HG03066 (cell line): ENCODE measurements around the gene TFF1.

Source experiments
- ATAC-seq: cut with Tn5 transposase; IDR thresholded peaks from one replicate; pipeline ENCODE4 v1.9.1; 2021; ENCODE audit warnings: low read depth; ENCODE audit not compliant: unreplicated experiment

Gene TFF1

DNA sequence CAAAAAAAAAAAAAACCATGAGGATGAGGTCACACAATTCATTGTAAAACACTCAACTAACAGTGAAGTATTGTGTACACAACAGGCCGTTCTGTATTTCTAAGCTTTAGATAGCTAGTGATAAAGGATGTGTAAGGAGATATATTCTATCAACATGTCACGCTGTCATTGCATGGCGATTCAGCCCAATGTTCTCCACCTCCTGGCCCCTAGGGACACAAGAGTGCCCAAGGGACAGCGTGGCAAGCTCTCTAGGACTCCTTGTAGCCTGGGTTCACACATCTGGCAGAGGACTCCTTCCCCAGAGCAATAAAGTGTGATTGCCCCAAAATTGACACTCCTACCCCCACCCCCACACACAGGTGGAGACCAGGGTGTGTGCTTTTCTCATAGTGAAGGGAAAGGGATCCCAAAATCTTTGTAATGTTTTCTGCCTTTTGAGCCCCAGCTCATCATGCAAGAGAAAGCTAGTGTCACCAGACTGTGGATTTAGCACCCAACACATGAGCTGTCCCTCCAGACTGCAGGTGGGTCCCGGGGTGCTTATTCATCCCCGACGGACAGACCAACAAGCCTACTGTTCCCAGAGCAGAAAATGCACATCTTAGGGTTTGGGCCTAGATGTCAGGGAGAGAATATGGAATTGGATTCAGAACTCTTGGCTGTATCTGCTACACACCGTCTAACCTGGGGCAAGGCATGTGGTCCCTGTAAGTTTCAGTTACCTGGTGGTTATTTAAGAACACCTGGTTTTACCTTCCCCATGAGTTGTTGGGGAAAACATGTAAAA lies 18.0 kb upstream of the TFF1 start:
- no peak for ATAC-seq

DNA sequence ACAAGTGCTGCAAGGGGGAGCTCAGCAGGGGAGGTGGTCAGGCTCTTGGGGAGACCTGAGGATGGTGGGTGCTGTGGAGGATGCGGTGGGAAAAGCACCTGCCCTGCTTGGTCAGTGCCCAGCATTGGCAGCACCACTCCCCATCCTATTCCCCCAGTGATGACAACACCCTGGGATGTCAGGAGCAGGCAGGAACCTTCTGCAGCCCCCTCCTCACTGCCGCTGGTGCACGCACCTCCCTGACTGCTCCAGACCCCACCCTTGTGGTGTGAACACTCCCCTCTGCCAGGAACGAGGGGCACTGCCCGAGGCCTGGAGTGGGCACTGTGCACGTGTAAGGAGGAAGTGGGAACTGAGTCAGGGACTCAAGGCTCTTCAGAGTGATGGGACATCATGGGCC lies 17.0 kb upstream of the TFF1 start:
- no peak for ATAC-seq

DNA sequence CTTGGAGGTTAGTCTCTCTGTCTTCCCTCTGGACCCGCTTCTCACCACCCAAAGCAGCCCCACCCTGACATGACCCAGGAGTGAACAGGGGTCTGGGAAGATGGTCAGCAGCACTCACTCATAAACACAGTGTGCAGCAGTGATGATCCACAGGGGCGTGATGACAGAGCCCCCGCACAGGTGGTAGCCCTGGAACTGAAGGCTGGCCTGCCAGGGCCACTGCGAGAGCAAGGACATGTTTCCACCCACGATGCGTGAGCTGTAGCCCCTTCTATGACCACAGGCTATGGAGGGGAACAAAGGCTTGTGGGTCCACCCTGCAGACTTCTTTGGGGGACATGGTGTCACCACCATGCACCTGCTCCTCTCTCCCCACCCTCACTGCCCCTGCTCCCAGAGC lies 16.6 kb upstream of the TFF1 start:
- no peak for ATAC-seq

DNA sequence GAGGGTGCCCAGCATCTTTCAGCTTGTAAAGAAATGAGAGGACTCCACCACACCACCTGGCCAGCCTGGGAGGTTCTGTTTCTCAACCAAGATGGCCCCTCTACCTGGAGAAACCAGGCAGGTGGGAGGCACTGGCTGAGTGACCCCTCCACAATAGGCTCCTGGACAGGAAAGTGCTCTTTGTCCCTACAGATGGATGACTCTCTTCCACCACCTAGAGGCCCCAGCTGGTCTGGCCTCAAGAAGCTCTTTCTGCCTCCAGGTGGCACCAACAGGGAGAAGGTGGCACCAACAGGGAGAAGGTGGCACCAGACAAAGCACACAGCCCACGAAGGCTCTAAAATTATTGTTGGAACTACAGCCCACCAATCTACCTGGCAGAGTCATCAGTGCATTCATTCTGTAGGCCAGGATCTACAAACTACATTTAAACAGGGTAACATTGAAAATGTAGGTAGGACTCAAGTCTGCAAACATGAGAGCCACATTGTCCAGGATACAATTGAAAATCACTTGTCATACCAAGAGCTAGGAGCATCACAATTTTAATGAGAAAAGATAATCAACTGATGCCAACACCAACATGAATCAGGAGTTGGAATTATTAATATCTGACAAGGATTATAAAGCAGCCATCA lies 15.1 kb upstream of the TFF1 start:
- ATAC-seq, result no peak

DNA sequence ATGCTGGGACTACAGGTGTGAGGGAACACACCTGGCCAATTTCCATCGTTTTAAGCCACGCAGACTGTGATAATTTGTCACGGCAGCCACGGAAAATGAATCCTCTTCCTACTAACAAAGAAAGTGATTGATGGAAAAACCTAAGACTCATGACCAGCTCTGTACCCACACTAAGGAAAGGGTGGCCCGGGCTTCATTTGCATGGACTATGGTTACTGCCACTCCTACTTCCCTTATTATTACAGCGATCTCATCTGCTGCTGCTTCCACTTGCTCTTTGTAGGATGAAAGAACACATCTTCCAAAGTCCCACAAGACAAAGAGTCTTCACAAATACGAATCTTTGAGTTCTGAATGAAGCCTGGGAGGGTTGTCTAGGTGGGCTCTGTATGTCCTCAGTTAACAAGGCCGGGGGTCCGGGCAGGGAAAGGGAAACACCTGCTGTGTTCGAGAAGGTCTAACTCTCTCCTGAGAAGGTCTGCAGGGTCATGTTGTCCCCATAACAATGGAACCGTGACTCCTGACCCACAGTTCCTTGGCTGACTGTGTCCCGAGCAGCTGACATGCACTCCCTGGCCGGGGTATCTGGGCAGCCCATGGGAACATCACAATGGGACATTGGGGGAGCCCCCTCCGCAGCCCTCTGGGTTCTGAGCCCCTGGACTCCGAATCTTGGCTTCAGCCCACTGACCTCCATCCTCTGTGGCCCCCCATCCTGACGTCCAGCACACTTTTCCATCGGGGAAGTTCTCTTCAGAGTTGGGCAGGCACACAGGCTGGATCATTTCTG lies 13.3 kb upstream of the TFF1 start:
- ATAC-seq, result no peak

DNA sequence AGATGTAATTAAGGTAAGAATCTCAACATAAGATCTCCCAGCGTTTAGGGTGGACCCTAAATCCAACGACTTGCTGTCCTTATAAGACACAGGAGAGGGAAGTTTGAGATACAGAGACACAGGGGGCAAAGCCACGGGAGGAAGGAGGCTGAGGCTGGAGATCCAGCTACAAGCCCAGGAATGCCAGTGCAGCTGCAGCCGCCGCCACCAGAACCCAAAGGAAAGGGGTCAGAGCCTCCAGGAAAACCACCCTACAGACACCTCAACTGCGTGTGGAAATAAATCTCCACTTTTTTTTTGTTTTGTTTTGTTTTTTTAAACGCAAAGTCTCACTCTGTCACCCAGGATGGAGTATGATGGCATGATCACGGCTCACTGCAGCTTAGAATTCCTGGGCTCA lies 12.1 kb upstream of the TFF1 start:
- no peak for ATAC-seq

DNA sequence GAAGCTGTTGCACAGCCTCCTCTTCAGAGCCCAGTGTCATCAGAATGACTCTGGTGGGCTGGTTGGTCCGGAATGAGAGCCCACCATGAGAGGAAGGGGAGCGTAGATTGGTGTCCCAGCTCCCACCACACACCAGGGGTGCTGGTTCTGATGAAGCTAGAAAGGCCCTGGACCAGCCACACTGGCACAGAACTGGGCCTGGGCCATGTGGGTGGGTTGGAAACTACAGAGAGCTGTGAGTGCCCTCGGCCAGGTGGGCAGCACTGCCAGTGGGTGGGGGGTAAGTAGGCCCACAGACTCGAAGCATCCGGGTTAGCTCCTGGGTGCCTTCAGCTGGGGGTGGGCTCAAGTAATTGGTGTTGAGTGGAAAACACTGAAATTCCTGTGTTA lies 11.6 kb upstream of the TFF1 start:
- no peak for ATAC-seq

DNA sequence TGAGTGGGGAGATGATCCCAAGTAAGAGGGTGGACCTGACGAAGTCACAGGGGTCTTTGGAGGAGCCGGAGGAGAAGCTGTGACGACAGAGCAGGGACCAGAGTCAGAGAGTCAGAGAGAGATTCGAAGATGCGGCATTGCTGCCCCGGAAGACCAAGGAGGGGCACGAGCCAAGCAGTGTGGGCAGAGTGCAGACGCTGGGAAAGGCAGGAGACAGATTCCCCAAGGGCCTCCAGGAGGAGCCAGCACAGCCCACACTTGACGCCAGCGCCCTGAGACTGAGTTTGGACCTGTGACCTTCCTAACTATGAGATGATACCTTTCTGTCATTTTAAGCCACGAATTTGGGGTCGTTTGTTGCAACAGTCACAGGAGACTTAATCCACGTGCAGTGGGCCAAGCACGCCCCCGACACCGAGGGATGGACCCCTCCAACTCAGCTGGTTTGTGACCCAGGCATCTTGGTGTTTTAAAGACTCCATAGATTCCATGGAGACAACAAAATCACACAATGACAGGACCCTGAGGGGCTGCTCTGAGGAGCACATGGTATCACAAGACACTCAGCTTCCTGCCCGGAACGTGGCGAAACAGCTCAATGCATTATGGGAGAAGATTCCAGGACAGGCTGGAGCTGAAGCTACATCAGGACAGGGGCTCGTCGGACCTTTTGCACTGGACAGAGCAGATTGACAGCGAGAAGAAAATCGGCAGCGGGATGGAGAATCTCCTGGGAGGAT lies 11.0 kb upstream of the TFF1 start:
- no peak for ATAC-seq

DNA sequence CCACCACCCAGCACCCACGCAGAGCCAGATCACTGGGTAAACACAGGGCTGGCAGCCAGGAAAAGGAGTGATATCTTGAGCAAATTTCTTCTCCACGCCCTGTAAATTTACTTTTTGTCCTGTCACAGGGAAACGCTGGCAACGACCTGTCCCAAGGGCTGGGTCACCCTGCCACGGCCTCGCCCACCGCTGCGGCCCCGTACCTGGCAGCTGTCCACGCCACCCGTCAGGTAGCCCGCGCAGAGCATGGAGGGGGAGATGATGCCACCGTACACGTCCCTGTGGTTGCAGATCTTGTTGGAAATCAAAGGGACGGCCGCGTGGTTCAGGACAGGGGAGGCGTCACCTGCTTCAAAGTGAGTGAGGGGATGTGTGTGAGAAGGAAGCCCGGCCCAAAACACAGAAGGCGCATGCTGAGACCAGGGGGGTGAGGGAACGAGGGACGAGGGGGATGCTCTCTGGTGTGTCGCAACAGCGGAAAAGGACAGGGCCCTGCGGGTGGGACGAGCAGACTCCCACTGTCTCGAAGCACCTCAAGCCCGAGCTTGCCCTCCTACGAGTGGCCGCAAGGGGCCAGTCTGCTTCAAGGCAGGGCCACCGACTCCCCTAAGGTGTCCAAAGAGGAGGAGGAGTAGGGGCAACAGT lies 10.1 kb upstream of the TFF1 start:
- no peak for ATAC-seq

DNA sequence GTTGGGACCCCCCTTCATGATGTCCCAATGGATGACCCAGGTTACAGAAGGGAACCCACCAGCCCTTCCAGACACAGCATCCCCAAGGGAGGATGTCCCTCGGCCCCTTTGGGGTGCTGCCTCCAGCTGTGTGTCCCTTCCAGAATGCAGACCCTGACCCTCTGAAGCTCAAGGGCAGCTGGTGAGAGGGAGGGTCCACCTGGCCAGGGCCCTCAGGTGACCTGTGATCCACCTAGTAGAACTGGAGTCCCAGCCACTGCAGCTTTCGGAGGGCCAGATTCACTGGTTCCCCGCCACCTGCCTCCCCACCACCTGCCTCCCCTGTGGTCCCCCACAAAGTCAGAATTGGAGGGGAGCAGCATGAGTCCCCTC lies 9.6 kb upstream of the TFF1 start:
- ATAC-seq, result no peak

DNA sequence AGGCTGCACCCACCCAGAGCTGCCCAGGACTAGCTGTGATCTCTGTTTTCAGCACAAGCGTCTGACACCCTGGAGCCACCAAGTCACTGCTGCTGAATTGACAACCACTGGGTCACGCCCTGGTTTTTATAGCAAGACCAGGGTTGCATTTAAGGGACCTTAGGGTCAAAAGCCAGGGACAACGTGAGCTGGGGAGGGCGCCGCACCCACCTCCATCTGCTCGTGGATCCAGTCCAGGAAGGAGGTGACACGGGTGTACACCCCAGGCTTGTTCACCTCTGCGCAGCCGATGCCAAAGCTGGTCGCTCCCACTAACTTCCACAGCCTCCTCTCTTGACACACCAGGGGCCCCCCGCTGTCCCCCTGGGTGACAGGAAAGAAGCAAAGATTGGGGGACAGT lies 9.2 kb upstream of the TFF1 start:
- no peak for ATAC-seq

DNA sequence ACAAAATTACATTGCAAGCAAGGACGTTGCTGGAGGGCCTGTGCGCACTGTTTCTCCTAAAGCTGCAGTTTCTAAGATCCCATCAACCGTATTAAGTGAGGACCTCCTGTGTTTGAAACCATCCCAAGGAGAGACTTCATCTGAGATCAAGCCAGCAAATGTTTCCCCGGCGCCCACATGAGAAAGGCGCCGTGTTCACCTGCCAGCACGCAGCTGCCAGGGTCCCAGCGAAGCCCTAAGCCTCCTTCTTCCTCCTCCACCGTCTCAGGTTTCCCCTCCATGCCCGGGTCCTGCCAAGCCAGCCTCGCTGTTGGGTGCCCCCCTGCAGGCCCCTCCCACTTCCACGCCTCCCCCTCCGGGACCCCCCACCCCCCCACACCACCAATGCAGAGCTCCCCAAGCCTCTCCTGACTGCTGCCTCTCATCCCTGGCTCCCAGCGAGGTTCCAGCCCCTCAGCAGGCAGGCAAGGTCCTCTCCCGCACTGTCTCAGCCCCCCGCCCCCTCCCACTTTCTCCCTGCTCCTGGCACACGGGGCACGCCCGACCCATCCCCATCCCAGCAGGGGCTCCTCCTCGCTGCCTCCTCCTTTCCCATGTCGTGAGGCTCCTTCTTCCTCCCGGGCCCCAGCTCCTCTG lies 8.6 kb upstream of the TFF1 start:
- ATAC-seq, result no peak

DNA sequence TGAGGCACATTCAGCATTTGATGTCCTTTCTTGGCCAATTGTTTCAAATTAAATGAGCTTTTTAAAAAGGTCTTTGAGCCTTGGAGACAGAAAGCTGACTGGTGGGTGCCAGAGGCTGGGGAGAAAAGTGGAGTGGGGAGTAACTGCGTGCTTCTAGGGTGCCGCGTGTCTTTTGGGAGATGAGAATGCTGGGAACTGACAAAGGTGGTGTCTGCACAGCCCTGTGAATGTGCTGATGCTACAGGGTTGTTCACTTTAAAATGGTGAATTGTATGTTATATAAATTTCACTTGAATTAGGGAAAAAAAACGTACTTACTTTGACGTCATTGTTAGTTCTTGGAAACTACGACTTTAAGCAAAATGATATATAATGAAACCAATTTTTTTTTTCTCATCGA lies 8.1 kb upstream of the TFF1 start:
- ATAC-seq, result no peak

DNA sequence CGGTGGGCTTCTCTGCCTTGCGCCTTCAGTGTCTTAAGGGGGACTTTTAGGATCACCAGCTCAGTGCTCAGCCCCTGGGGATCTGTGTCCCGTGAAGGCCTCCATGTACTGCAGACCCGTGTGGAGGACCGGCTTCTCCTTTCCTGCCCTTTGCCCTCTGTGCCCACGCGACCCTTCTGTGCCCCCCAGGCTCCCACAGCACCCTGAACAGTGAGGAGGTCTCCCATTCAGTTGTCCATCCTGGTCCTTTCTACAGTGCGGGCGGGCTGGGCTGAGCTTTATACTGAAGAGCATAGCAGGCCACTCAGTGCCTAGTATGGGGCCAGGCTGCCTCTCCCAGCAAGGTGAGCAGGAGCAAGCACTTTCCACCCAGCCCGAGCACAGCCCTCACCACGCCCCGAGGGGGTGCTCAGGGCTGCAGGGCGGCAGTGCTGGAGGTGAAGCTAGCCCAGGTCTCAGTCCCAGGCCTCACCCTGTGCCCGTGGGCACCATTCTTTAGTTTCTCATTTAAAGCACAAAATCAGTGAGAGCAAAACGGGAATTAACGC lies 7.6 kb upstream of the TFF1 start:
- no peak for ATAC-seq

DNA sequence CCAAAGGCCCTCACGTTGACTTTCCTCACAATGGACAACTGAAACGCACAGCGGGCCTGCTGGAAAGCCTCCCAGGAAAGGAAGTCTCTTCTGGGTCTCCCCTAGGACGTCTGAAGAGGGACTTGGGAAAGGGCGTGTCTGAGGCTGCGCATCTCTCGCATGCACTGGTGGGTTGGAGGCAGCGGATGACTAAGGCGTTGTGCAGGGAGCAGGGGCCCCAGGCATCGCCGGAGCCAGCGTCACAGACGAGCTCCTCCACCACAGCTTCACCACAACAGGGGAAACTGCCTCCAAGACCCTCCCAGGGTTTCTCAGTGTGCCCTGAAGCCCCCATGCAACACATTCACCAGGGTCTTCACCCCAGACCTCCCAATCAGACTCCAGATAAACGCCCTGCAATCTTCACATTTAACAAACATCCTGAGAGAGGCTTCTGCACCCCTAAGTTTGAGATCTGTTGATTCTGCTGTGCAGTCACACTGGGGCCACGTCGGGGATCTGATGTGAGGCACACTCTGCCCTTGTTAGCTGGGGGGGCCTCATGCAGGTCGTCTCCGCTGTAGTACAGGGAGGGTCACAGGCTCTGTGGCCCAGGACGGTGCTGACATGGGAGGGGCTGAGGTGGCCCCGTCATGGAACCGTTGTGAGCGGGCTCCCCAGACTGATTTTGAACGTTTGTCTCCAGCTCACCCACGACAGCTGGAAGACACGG lies 7.0 kb upstream of the TFF1 start:
- no peak for ATAC-seq

DNA sequence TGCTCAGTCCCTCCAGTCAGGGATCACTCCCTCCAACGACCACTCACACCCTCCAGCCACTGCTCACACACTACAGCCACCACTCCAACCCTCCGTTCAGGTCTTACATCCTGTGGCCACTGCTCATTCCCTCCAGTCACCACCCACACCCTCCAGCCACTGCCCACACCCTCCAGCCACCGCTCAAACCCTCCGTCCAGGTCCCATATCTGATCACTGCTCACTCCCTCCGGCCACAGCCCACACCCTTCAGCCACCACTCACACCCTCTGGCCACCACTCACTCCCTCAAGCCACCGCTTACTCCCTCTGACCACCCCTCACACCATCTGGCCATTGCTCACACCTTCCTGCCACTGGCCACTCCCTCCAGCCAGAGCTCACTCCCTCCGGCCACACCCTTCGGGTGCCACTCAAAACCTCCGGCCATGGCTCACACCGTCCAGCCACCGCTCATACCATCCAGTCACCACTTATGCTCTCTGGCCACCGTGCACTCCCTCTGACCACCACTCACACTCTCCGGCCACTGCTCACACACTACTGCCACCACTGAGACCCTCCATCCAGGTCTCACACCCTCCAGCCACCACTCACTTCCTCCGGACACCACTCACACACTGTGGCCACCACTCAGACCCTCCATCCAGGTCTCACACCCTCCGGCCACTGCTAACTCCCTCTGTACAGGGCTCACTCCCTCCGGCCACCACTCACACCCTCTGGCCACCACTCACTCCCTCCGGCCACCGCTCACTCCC lies 4.7 kb upstream of the TFF1 start:
- no peak for ATAC-seq

DNA sequence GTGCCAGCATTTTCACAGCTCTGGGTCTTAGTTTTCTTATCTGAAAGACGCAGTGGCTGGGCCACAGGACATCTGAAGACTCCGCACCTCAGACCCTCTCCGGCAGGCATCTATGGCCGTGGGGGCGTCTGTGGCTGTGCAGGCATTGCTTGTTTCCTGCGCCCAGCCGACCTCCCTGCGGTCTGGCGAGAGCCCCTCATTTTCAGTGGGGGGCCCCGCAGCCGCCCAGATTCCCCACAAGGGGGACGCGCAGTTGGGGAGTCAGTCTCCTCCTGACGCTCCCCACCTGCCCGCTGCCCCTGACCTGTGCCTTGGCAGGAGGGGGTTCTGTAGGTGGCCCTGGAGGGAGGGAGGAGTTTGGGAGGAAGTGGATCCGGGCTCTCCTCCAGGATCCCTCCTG lies 3.5 kb upstream of the TFF1 start:
- no peak for ATAC-seq

DNA sequence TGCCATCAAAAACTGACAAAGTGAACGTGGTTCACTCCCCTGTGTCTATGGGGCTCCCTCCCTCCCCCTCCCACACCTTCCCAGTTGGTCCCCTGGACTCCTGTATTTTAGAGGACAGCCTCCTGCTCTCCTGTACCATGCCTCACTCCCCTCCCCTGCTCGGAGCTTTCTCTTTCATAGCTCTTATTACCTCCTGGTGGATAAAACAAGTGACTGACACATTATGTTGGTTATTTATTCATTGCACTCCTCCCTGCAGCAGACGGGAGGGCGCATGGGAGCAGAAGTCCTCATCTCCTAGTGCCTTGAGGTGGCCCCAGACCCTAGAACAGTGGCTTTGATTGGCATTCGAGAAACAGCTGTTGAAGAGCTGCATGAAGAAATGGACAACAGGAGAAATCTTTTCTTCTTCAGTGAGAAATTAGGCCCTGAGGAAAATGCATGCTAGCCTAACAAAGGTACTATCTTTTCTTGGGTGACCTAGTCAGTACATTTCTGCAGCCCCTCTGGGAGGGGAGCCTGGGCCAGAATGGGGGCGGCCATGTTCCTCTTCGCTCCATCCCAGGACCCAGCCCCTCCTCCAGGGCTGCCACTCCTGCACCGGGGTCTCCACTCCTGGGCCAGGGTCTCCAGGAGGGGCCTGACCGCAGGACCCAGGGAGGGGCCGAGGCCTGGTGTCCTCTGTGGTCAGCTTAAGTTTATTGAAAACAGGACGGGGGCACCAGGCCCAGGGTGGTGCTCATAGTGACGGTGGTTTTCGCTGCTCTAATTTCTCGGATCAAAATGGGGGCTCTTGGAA lies 1.2 kb upstream of the TFF1 start:
- no peak for ATAC-seq
